ENCODE measurements around the gene LRGUK.

GRCh38 chr7:134189559-134189958, 62.4 kb downstream of the LRGUK start:
- TF ChIP-seq CTCF (tag by site-specific recombination; IDR thresholded peaks at IDR 0.05) (no peak), ZNF654 (tag by site-specific recombination; IDR thresholded peaks at IDR 0.05; ENCODE audit: low read depth) (no peak), ZNF239 (tag by site-specific recombination; IDR thresholded peaks at IDR 0.05) (no peak), ZNF837 (tag by site-specific recombination; IDR thresholded peaks at IDR 0.05) (no peak), ZNF292 (tag by site-specific recombination; IDR thresholded peaks at IDR 0.05; ENCODE audit: borderline replicate concordance, low read depth) (no peak), PRDM6 (tag by site-specific recombination; IDR thresholded peaks at IDR 0.05) (no peak), ZNF184 (tag by site-specific recombination; IDR thresholded peaks at IDR 0.05) (no peak), ZBTB1 (tag by site-specific recombination; IDR thresholded peaks at IDR 0.05) (no peak), PATZ1 (tag by site-specific recombination; IDR thresholded peaks at IDR 0.05) (no peak), ZBTB26 (tag by site-specific recombination; optimal IDR thresholded peaks at IDR 0.05) (no peak), ZNF530 (tag by site-specific recombination; IDR thresholded peaks at IDR 0.05; ENCODE audit: low read depth) (no peak)
- TF ChIP-seq, protein P1, sequence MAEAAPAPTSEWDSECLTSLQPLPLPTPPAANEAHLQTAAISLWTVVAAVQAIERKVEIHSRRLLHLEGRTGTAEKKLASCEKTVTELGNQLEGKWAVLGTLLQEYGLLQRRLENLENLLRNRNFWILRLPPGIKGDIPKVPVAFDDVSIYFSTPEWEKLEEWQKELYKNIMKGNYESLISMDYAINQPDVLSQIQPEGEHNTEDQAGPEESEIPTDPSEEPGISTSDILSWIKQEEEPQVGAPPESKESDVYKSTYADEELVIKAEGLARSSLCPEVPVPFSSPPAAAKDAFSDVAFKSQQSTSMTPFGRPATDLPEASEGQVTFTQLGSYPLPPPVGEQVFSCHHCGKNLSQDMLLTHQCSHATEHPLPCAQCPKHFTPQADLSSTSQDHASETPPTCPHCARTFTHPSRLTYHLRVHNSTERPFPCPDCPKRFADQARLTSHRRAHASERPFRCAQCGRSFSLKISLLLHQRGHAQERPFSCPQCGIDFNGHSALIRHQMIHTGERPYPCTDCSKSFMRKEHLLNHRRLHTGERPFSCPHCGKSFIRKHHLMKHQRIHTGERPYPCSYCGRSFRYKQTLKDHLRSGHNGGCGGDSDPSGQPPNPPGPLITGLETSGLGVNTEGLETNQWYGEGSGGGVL (tag by site-specific recombination; IDR thresholded peaks at IDR 0.05), result no peak
- TF ChIP-seq, protein P2, sequence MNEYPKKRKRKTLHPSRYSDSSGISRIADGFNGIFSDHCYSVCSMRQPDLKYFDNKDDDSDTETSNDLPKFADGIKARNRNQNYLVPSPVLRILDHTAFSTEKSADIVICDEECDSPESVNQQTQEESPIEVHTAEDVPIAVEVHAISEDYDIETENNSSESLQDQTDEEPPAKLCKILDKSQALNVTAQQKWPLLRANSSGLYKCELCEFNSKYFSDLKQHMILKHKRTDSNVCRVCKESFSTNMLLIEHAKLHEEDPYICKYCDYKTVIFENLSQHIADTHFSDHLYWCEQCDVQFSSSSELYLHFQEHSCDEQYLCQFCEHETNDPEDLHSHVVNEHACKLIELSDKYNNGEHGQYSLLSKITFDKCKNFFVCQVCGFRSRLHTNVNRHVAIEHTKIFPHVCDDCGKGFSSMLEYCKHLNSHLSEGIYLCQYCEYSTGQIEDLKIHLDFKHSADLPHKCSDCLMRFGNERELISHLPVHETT (tag by site-specific recombination; IDR thresholded peaks at IDR 0.05), result no peak

Data from HEK293 (cell line).